Fibroblast of pulmonary artery (primary cell): ENCODE results near the gene RPRD1A.
A peak's percentile ranks its signal among the peaks of the same experiment; 100 is the strongest.
"Not testable (repeated sequence)": the region's sequence is repeated elsewhere in the genome, so short reads cannot be mapped to it uniquely, and the experiment has no call there.

Experiments used
- DNase-seq: peaks from one replicate; pipeline ENCODE4 v3.0.0-alpha.2; 2010; ENCODE audit warnings: low read depth
- H3K4me3 ChIP-seq: replicated peaks from 2 replicates; pipeline ENCODE4 v1.5.1; 2011; ENCODE audit warnings: low read depth, mild to moderate bottlenecking, control low read depth, low read length, moderate library complexity
- TF ChIP-seq, protein P1 (sequence below): IDR thresholded peaks from 2 replicates; pipeline ENCODE4 v1.5.1; 2011; ENCODE audit warnings: mild to moderate bottlenecking, control low read depth, low read length, inconsistent platforms; ENCODE audit errors: missing control alignments

The RPRD1A gene

DNA sequence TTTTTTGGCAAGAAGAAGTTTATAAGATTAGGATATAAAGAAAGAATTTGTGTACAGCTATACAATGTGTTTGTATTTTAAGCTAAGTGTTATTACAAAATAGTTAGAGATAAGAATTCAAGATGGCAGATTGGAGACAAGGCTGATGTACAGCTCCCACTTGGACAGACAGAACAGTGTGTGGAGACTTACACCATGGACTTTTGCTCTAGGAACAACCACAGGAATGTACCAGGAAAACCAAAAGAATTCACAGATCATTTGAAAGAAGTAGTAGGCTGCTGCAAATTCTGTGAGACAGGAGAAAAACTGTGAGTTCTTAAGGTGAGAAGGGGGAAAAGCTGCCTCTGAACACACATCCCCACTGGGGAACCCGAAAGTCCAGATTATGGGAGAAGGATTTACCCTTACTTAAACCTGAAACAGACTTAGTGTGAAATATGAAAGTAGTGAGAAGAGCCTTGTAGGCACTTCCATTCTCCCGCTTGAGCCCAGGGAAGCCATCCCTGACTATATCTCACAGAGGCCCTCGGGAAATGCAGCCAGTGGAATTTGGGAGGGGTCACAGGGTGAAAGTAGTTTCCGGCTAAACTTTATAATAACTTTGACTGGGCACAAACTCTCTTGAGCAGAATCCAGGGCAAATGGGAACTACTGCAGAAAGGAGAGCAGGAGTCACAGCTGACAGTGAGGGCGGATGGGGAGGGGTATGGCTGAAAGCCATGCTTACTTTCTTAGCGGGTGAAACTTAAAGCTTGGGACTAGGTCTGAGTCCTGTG is 11.6 kb upstream of the RPRD1A start:
- DNase-seq = peak; percentile 86

DNA sequence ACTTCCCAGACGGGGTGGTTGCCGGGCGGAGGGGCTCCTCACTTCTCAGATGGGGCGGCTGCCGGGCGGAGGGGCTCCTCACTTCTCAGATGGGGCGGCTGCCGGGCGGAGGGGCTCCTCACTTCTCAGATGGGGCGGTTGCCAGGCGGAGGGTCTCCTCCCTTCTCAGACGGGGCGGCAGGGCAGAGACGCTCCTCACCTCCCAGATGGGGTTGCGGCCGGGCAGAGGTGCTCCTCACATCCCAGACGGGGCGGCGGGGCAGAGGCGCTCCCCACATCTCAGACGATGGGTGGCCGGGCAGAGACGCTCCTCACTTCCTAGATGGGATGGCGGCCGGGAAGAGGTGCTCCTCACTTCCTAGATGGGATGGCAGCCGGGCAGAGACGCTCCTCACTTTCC is 10.4 kb upstream of the RPRD1A start:
- DNase-seq, H3K4me3 ChIP-seq: not testable (repeated sequence)

More for the DNA sequence above, 11.6 kb upstream of the RPRD1A start:
- TF ChIP-seq, protein P1, sequence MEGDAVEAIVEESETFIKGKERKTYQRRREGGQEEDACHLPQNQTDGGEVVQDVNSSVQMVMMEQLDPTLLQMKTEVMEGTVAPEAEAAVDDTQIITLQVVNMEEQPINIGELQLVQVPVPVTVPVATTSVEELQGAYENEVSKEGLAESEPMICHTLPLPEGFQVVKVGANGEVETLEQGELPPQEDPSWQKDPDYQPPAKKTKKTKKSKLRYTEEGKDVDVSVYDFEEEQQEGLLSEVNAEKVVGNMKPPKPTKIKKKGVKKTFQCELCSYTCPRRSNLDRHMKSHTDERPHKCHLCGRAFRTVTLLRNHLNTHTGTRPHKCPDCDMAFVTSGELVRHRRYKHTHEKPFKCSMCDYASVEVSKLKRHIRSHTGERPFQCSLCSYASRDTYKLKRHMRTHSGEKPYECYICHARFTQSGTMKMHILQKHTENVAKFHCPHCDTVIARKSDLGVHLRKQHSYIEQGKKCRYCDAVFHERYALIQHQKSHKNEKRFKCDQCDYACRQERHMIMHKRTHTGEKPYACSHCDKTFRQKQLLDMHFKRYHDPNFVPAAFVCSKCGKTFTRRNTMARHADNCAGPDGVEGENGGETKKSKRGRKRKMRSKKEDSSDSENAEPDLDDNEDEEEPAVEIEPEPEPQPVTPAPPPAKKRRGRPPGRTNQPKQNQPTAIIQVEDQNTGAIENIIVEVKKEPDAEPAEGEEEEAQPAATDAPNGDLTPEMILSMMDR = no peak
- H3K4me3 ChIP-seq = no peak overlapping the region

DNA sequence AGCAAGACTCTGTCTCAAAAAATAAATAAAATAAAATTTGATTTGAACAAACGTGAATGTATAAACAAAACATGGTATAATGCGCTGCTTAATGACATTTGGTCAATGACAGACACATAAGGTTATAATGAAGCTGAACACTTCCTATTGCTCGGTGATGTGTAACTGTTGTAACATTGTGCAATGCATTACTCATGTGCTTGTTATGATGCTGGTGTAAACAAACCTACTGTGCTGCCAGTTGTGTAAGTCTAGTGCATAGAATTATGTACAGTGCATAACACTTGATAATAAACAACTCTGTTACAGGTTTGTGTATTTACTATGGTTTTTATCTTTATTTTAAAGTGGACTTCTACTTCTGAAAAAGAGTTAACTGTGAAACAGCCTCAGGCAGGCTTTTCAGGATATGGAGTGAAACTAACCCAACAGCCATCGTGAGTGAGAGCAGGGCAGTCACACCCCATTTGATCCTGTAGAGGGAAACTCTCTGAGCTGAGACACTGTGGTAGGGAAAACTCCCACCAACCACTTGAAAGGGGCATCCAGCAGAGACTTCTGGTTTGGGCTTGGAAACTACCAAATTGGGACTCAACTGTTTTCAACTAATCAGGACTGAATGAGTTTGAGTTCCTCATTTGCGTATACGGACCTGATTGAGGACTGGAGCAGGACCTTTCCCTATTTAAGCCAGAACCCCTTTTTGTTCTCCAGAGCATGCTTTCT is 8.7 kb upstream of the RPRD1A start:
- DNase-seq = peak; percentile 81
- TF ChIP-seq, protein P1 = no peak
- H3K4me3 ChIP-seq = no peak overlapping the region

DNA sequence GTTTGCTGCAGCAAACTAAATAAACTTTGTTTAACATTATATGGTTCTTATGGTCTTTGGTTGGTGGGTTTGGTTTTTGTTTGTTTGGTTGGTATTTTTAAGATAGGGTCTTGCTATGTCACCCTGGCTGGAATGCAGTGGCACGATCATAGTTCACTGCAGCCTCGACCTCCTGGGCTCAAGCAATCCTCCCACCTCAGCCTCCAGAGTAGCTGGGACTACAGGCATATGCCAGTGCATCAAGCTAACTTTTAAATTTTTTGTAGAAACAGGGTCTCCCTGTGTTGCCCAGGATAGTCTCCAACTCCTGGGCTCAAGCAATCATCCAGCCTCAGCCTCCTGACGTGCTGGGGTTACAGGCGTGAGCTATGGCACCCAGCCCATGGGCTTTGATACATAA is 7.1 kb upstream of the RPRD1A start:
- TF ChIP-seq, protein P1 = no peak
- DNase-seq = no peak
- no peak overlapping the region for H3K4me3 ChIP-seq

DNA sequence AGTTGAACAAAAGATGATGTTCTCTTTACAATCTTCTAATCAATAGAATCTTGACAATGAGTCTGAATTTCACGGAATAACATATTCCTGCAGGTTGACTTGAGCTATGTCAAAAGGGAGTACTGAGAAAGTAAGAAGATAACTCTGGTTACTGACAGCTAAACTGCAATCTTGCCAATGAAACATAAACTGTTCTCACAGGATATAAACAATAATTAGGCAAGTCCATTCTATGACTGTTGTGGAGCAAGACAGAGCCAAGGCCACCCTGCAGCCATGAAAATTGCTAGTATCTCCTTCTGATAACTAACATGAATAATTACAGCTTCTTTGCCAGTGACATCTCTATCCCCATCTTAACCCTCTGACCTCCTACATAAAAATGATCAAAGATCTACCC is 6.3 kb upstream of the RPRD1A start:
- no peak for DNase-seq
- TF ChIP-seq, protein P1 = no peak
- no peak overlapping the region for H3K4me3 ChIP-seq

DNA sequence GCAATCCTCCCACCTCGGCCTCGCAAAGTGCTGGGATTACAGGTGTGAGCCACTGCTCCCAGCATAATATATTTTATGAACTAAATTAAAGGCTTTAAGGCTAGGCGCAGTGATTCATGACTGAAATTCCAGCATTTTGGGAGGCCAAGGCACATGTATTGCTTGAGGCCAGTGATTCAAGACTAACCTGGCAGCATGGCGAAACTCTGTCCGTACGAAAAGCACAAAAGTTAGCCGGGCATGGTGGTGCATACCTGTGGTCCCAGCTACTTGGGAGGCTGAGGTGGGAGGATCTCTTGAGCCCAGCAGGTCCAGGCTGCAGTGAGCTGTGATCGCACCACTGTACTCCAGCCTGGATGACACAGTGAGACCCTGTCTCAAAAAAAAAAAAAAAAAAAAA is 5.0 kb upstream of the RPRD1A start:
- not testable (repeated sequence) for H3K4me3 ChIP-seq, DNase-seq

DNA sequence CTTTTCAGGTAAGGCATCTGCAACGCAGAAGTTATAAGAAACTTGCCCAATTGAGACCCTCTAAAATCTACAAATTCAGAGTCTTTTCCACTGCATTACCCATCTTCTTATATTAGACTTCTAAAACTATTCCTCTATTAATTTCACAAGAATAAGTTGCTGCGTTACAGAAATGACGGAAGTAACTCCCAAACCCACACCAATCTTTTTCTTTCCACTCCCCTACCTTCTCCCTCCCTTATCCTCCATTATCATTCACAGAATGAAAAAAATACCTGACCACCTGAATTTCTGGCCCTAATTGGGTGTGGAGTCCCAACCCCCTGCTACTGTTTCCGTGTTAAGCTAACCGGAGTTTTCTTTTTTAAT is 689 bp downstream of the RPRD1A start:
- DNase-seq = peak; percentile 23
- H3K4me3 ChIP-seq = peak overlapping the region; percentile 72
- TF ChIP-seq, protein P1 = no peak

DNA sequence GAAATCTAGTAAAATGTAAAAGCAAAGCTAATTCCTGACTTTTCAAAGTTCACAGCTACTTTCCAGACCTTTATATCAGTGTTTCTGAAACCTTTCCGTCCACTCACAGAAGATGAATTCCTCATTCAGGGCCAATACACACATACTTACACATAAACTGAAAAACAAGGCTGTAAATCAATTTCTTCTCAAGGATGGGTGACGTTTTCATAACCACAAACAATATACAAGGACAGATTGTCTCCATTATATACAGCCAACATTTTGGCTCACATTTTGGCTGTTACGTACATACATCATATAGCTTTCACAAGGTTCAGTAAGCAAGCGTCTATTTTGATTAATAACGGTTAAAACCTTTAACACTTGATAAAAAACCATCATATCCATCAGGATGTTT is 1.4 kb downstream of the RPRD1A start:
- peak; percentile 53 for DNase-seq
- TF ChIP-seq, protein P1 = no peak
- H3K4me3 ChIP-seq = peak overlapping the region; percentile 72

DNA sequence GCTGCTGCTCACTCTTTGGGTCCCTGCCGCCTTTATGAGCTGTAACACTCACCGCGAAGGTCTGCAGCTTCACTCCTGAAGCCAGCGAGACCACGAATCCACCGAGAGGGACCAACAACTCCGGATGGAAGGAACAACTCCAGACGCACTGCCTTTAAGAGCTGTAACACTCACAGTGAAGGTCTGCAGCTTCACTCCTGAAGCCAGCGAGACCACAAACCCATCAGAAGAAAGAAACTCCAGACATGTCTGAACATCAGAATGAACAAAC is 2.6 kb downstream of the RPRD1A start:
- not testable (repeated sequence) for H3K4me3 ChIP-seq, DNase-seq
